Right cardiac atrium (tissue), 5 donors: Measurements from ENCODE around the gene NEURL4. TPM values are rescaled to one million over a fixed set of nuclear protein-coding genes. Genes with fewer than 3 reads are reported as not detected.

Experiments
- polyA plus RNA-seq: library from polyadenylated mRNA; stranded (reverse); fragments of 200-250 nt; gene quantifications from one replicate; pipeline ENCODE4 v1.2.3, GENCODE V29; 2013
- total RNA-seq, 4 donors: library from RNA; stranded (reverse); fragmentation: NEBNext Ultra II Directional; extraction: Animal tissue kit (Norgen Biotek cat#: 25700); gene quantifications; one replicate each; pipeline ENCODE4 v1.2.1, GENCODE V29; 2021
- donor health status: healthy with polysubstance abuse.
- donor health status: DM: no; HTN: yes; CAD: no.
- donor health status: DM: no; HTN: no; CAD: no.
- donor health status: DM: no; HTN: yes; CAD: no; lungs with severe emphysema.
- donor health status: DM: yes; HTN: yes; CAD: no.

Gene NEURL4
- total and polyA plus RNA-seq, 5 donors = 23.8 to 33.4 (median 30.6) TPM

Other genes starting within 250 kb of the NEURL4 start
Only the 30 nearest of the 34 such genes appear.
- under 1 TPM in 3 of 4 donors, not detected in 1; 0.21 to 0.64 (median 0.29) TPM for gene ASGR2, start 214.5 kb downstream of the NEURL4 start, total RNA-seq
- gene ASGR2, start 214.5 kb downstream of the NEURL4 start, polyA plus RNA-seq = 0.14 TPM
- under 1 TPM; 0.35 to 0.86 (median 0.63) TPM for gene ASGR1, start 150.0 kb downstream of the NEURL4 start, total RNA-seq
- 0.57 TPM for gene ASGR1, start 150.0 kb downstream of the NEURL4 start, polyA plus RNA-seq
- gene DLG4, start 109.5 kb downstream of the NEURL4 start, total RNA-seq = 10 to 100 TPM; 28.7 to 36.2 (median 31.5) TPM
- 23.3 TPM for gene DLG4, start 109.5 kb downstream of the NEURL4 start, polyA plus RNA-seq
- gene ACADVL, start 109.4 kb downstream of the NEURL4 start, total RNA-seq = 1,000 to 10,000 TPM in 3 of 4 donors, 100 to 1,000 TPM in 1; 896 to 1,154 (median 1,049) TPM
- 1,142 TPM for gene ACADVL, start 109.4 kb downstream of the NEURL4 start, polyA plus RNA-seq
- gene DVL2, start 94.8 kb downstream of the NEURL4 start, total RNA-seq = 10 to 100 TPM; 20.0 to 26.1 (median 23.4) TPM
- gene DVL2, start 94.8 kb downstream of the NEURL4 start, polyA plus RNA-seq = 14.6 TPM
- 10 to 100 TPM; 22.2 to 30.4 (median 24.5) TPM for gene PHF23, start 89.9 kb downstream of the NEURL4 start, total RNA-seq
- 18.8 TPM for gene PHF23, start 89.9 kb downstream of the NEURL4 start, polyA plus RNA-seq
- gene GABARAP, start 86.9 kb downstream of the NEURL4 start, total RNA-seq = 100 to 1,000 TPM; 492 to 540 (median 522) TPM
- gene GABARAP, start 86.9 kb downstream of the NEURL4 start, polyA plus RNA-seq = 741 TPM
- gene CTDNEP1, start 77.6 kb downstream of the NEURL4 start, total RNA-seq = 100 to 1,000 TPM; 118 to 124 (median 122) TPM
- gene CTDNEP1, start 77.6 kb downstream of the NEURL4 start, polyA plus RNA-seq = 80.1 TPM
- 100 to 1,000 TPM in 1 of 4 donors, 10 to 100 TPM in 3; 37.9 to 100 (median 82.9) TPM for gene ELP5, start 77.1 kb downstream of the NEURL4 start, total RNA-seq
- gene ELP5, start 77.1 kb downstream of the NEURL4 start, polyA plus RNA-seq = 41.7 TPM
- 1 to 10 TPM; 1.8 to 3.4 (median 2.8) TPM for gene CLDN7, start 66.9 kb downstream of the NEURL4 start, total RNA-seq
- 2.9 TPM for gene CLDN7, start 66.9 kb downstream of the NEURL4 start, polyA plus RNA-seq
- gene SLC2A4, start 47.6 kb downstream of the NEURL4 start, total RNA-seq = 100 to 1,000 TPM in 3 of 4 donors, 10 to 100 TPM in 1; 57.6 to 146 (median 103) TPM
- 83.1 TPM for gene SLC2A4, start 47.6 kb downstream of the NEURL4 start, polyA plus RNA-seq
- gene YBX2, start 34.7 kb downstream of the NEURL4 start, total RNA-seq = 1 to 10 TPM; 1.4 to 3.1 (median 1.8) TPM
- gene YBX2, start 34.7 kb downstream of the NEURL4 start, polyA plus RNA-seq = 5.3 TPM
- gene EIF5A, start 21.7 kb downstream of the NEURL4 start, total RNA-seq = 100 to 1,000 TPM; 259 to 311 (median 268) TPM
- gene EIF5A, start 21.7 kb downstream of the NEURL4 start, polyA plus RNA-seq = 301 TPM
- gene GPS2, start 14.0 kb downstream of the NEURL4 start, total RNA-seq = 10 to 100 TPM; 65.0 to 76.1 (median 65.8) TPM
- gene GPS2, start 14.0 kb downstream of the NEURL4 start, polyA plus RNA-seq = 68.4 TPM
- gene ACAP1, start 7.2 kb upstream of the NEURL4 start, total RNA-seq = 10 to 100 TPM; 15.0 to 26.4 (median 20.8) TPM
- gene ACAP1, start 7.2 kb upstream of the NEURL4 start, polyA plus RNA-seq = 8.8 TPM
- gene KCTD11, start 22.8 kb upstream of the NEURL4 start, total RNA-seq = 1 to 10 TPM; 4.7 to 6.7 (median 6.5) TPM
- 7.8 TPM for gene KCTD11, start 22.8 kb upstream of the NEURL4 start, polyA plus RNA-seq
- gene TMEM95, start 25.8 kb upstream of the NEURL4 start, total RNA-seq = not detected
- gene TMEM95, start 25.8 kb upstream of the NEURL4 start, polyA plus RNA-seq = not detected
- gene TNK1, start 51.8 kb upstream of the NEURL4 start, total RNA-seq = 1 to 10 TPM; 2.1 to 3.6 (median 3.4) TPM
- gene TNK1, start 51.8 kb upstream of the NEURL4 start, polyA plus RNA-seq = 1.7 TPM
- 10 to 100 TPM; 19.8 to 25.0 (median 22.9) TPM for gene PLSCR3, start 65.2 kb upstream of the NEURL4 start, total RNA-seq
- gene PLSCR3, start 65.2 kb upstream of the NEURL4 start, polyA plus RNA-seq = 25.9 TPM
- 100 to 1,000 TPM in 1 of 4 donors, 10 to 100 TPM in 3; 79.6 to 105 (median 97.3) TPM for gene TMEM256, start 74.8 kb upstream of the NEURL4 start, total RNA-seq
- 210 TPM for gene TMEM256, start 74.8 kb upstream of the NEURL4 start, polyA plus RNA-seq
- gene NLGN2, start 78.5 kb upstream of the NEURL4 start, total RNA-seq = 10 to 100 TPM; 10.7 to 15.7 (median 14.1) TPM
- 6.9 TPM for gene NLGN2, start 78.5 kb upstream of the NEURL4 start, polyA plus RNA-seq
- not detected for gene SPEM1, start 91.0 kb upstream of the NEURL4 start, total RNA-seq
- not detected for gene SPEM1, start 91.0 kb upstream of the NEURL4 start, polyA plus RNA-seq
- gene SPEM2, start 96.3 kb upstream of the NEURL4 start, total RNA-seq = not detected
- not detected for gene SPEM2, start 96.3 kb upstream of the NEURL4 start, polyA plus RNA-seq
- not detected for gene SPEM3, start 99.5 kb upstream of the NEURL4 start, total RNA-seq
- gene SPEM3, start 99.5 kb upstream of the NEURL4 start, polyA plus RNA-seq = not detected
- 1 to 10 TPM; 2.2 to 2.5 (median 2.3) TPM for gene TMEM102, start 106.1 kb upstream of the NEURL4 start, total RNA-seq
- 2.1 TPM for gene TMEM102, start 106.1 kb upstream of the NEURL4 start, polyA plus RNA-seq
- 10 to 100 TPM; 13.9 to 34.8 (median 23.9) TPM for gene FGF11, start 110.2 kb upstream of the NEURL4 start, total RNA-seq
- gene FGF11, start 110.2 kb upstream of the NEURL4 start, polyA plus RNA-seq = 31.7 TPM
- 10 to 100 TPM; 11.4 to 15.6 (median 13.1) TPM for gene CHRNB1, start 115.7 kb upstream of the NEURL4 start, total RNA-seq
- 16.1 TPM for gene CHRNB1, start 115.7 kb upstream of the NEURL4 start, polyA plus RNA-seq
- 10 to 100 TPM; 73.6 to 86.2 (median 82.2) TPM for gene ZBTB4, start 150.3 kb upstream of the NEURL4 start, total RNA-seq
- 41.7 TPM for gene ZBTB4, start 150.3 kb upstream of the NEURL4 start, polyA plus RNA-seq
- gene SLC35G6, start 152.1 kb upstream of the NEURL4 start, total RNA-seq = not detected
- not detected for gene SLC35G6, start 152.1 kb upstream of the NEURL4 start, polyA plus RNA-seq
- 10 to 100 TPM; 41.9 to 51.4 (median 47.4) TPM for gene POLR2A, start 155.0 kb upstream of the NEURL4 start, total RNA-seq
- gene POLR2A, start 155.0 kb upstream of the NEURL4 start, polyA plus RNA-seq = 22.3 TPM